Fibroblast of pulmonary artery (primary cell): ENCODE measurements around the gene DAB1.

Source experiments
- DNase-seq: peaks from one replicate; pipeline ENCODE4 v3.0.0-alpha.2; 2010; ENCODE audit warnings: low read depth
- H3K4me3 ChIP-seq: replicated peaks from 2 replicates; pipeline ENCODE4 v1.5.1; 2011; ENCODE audit warnings: low read depth, mild to moderate bottlenecking, control low read depth, low read length, moderate library complexity
- CTCF ChIP-seq: IDR thresholded peaks from 2 replicates; pipeline ENCODE4 v1.5.1; 2011; ENCODE audit warnings: mild to moderate bottlenecking, control low read depth, low read length, inconsistent platforms; ENCODE audit errors: missing control alignments

The DAB1 gene

GRCh38 chr1:57463343-57463742, 39.5 kb upstream of the DAB1 start:
- no peak for DNase-seq
- H3K4me3 ChIP-seq: no peak overlapping the region
- TF ChIP-seq CTCF: no peak

GRCh38 chr1:57461405-57461804, 37.5 kb upstream of the DAB1 start:
- no peak for TF ChIP-seq CTCF
- DNase-seq: no peak
- H3K4me3 ChIP-seq: no peak overlapping the region

- no peak for DNase-seq
- TF ChIP-seq CTCF: no peak
- H3K4me3 ChIP-seq: no peak overlapping the region
Observed at GRCh38 chr1:57451516-57451915, 27.7 kb upstream of the DAB1 start.

- H3K4me3 ChIP-seq: no peak overlapping the region
- no peak for TF ChIP-seq CTCF
- DNase-seq: no peak
Observed at GRCh38 chr1:57450981-57451380, 27.1 kb upstream of the DAB1 start.

- H3K4me3 ChIP-seq: no peak overlapping the region
- DNase-seq: no peak
- no peak for TF ChIP-seq CTCF
Observed at GRCh38 chr1:57447551-57447950, 23.7 kb upstream of the DAB1 start.

GRCh38 chr1:57443004-57443403, 19.1 kb upstream of the DAB1 start:
- no peak for TF ChIP-seq CTCF
- DNase-seq: no peak
- H3K4me3 ChIP-seq: no peak overlapping the region

- no peak for DNase-seq
- TF ChIP-seq CTCF: no peak
- no peak overlapping the region for H3K4me3 ChIP-seq
Observed at GRCh38 chr1:57440096-57440495, 16.2 kb upstream of the DAB1 start.
